Thoracic aorta (tissue), 2 donors: ENCODE results near the gene DCC. TPM values are rescaled to one million over a fixed set of nuclear protein-coding genes. Genes with fewer than 3 reads are reported as not detected.

Experiments
- ATAC-seq: fragments of 150-250 bp; one replicate; pipeline ENCODE4 v1.8.0; 2017; ENCODE audit warnings: low read depth; ENCODE audit not compliant: insufficient number of reproducible peaks, low FRiP score
- DNase-seq: peaks from one replicate; pipeline ENCODE4 v3.0.0-alpha.2; 2020; ENCODE audit warnings: low spot score
- H3K27ac ChIP-seq, 2 donors: fragments of 200-600 bp; sonication (generic); 1 replicate in 1 of 2; 2 replicates in 1 of 2; pipeline ENCODE4 v1.5.1; 2016; ENCODE audit warnings: mild to moderate bottlenecking in 2 of 2, moderate library complexity in 2 of 2
- H3K27me3 ChIP-seq: fragments of 200-600 bp; sonication (generic); replicated peaks from 2 replicates; pipeline ENCODE4 v1.6.0; 2016; ENCODE audit warnings: mild to moderate bottlenecking; ENCODE audit not compliant: insufficient read depth
- H3K36me3 ChIP-seq: fragments of 200-600 bp; sonication (generic); one replicate; pipeline ENCODE4 v1.5.1; 2016
- H3K4me1 ChIP-seq, 2 donors: fragments of 200-600 bp; sonication (generic); 1 replicate in 1 of 2; 2 replicates in 1 of 2; pipeline versions ENCODE4 v1.5.1 to v1.6.0; 2016; ENCODE audit warnings: low read depth in 2 of 2, mild to moderate bottlenecking in 1 of 2; ENCODE audit not compliant: control insufficient read depth in 1 of 2
- H3K4me3 ChIP-seq: fragments of 200-600 bp; sonication (generic); 2 replicates; pipeline ENCODE4 v1.5.1; 2016; ENCODE audit warnings: mild to moderate bottlenecking
- H3K9me3 ChIP-seq: fragments of 200-600 bp; sonication (generic); 2 replicates; pipeline ENCODE4 v1.5.1; 2016
- CTCF ChIP-seq: fragments of 200-600 bp; sonication (generic); IDR thresholded peaks from one replicate; pipeline ENCODE4 v1.5.1; 2019; ENCODE audit warnings: antibody characterized with exemption
- total RNA-seq, 2 donors: library from RNA; depleted of rRNA; stranded (reverse); fragments of >200 nt; gene quantifications; one replicate each; pipeline versions ENCODE4 v1.1.0 to v1.2.3, GENCODE V29; 2016

The DCC gene
- total RNA-seq, 2 donors from 2014 or later = not detected

GRCh38 chr18:52441794-52442193 is 101.8 kb downstream of the DCC start:
- TF ChIP-seq CTCF = no peak
- H3K27me3 ChIP-seq = no peaks in the 10 kb centered on the region
- no peaks in the 10 kb centered on the region for H3K9me3 ChIP-seq
- ATAC-seq (no peak), DNase-seq (no peak)
- H3K27ac ChIP-seq = no peak overlapping the region
- H3K36me3 ChIP-seq = no peaks in the 10 kb centered on the region
- no peak overlapping the region for H3K4me3 ChIP-seq
- H3K4me1 ChIP-seq = no peaks in the 10 kb centered on the region

- ATAC-seq (no peak), DNase-seq (no peak)
- Histone ChIP-seq H3K27me3 (no peaks in the 10 kb centered on the region), H3K4me1 (no peaks in the 10 kb centered on the region), H3K27ac (no peak overlapping the region), H3K9me3 (no peaks in the 10 kb centered on the region), H3K36me3 (no peaks in the 10 kb centered on the region), H3K4me3 (no peak overlapping the region)
- TF ChIP-seq CTCF = no peak
Measured at GRCh38 chr18:52442686-52443085, 102.7 kb downstream of the DCC start.

GRCh38 chr18:52451256-52451655 is 111.3 kb downstream of the DCC start:
- ATAC-seq (no peak), DNase-seq (no peak)
- Histone ChIP-seq H3K4me1 (no peaks in the 10 kb centered on the region), H3K27ac (no peak overlapping the region), H3K9me3 (no peaks in the 10 kb centered on the region), H3K36me3 (no peaks in the 10 kb centered on the region), H3K4me3 (no peak overlapping the region), H3K27me3 (no peaks in the 10 kb centered on the region)
- no peak for TF ChIP-seq CTCF

- no peak overlapping the region for H3K4me3 ChIP-seq
- no peaks in the 10 kb centered on the region for H3K36me3 ChIP-seq
- no peaks in the 10 kb centered on the region for H3K4me1 ChIP-seq
- TF ChIP-seq CTCF = no peak
- H3K27ac ChIP-seq = no peak overlapping the region
- ATAC-seq (no peak), DNase-seq (no peak)
- H3K27me3 ChIP-seq = no peaks in the 10 kb centered on the region
- H3K9me3 ChIP-seq = no peaks in the 10 kb centered on the region
Measured at GRCh38 chr18:52451851-52452250, 111.9 kb downstream of the DCC start.

GRCh38 chr18:52452427-52452826 is 112.4 kb downstream of the DCC start:
- Histone ChIP-seq H3K9me3 (no peaks in the 10 kb centered on the region), H3K4me1 (no peaks in the 10 kb centered on the region), H3K4me3 (no peak overlapping the region), H3K27ac (no peak overlapping the region), H3K27me3 (no peaks in the 10 kb centered on the region), H3K36me3 (no peaks in the 10 kb centered on the region)
- ATAC-seq = no peak
- no peak for DNase-seq
- TF ChIP-seq CTCF = no peak
